Measurements from ENCODE around the gene ZRANB1. TPM values are rescaled to one million over a fixed set of nuclear protein-coding genes. Genes with fewer than 3 reads are reported as not detected.
"Not testable (repeated sequence)": the region's sequence is repeated elsewhere in the genome, so short reads cannot be mapped to it uniquely, and the experiment has no call there.

The ZRANB1 gene
- total RNA-seq, 2 experiments from 2014 or later: 9.5 to 10.1 TPM

DNA sequence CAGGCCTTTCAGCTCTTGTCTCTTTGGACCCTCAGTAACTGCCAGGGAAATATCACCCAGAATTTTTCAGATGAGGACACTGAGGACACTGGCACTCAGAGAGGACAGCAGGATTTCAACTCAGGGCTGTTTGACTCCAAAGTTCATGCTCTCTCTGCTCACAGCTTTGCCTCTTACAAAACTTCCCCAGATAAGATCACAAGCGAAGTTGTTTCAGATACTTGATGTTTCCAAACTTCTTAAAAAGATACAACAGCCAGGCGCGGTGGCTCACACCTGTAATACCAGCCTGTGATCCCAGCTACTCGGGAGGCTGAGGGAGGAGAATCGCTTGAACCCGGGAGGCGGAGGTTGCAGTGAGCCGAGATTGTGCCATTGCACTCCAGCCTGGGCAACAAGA, 32.4 kb upstream of the ZRANB1 start:
- Mint-ChIP-seq H3K36me3 (ENCODE audit: low read depth) (no peaks in the 10 kb centered on the region), H3K27ac (no peak overlapping the region), H3K9me3 (no peaks in the 10 kb centered on the region), H3K4me1 (ENCODE audit: low read depth) (peaks cover 5% of the 10 kb centered on the region), H3K4me3 (no peak overlapping the region), H3K27me3 (peaks cover 1% of the 10 kb centered on the region)
- no peak for DNase-seq
- intact Hi-C loops (cut with micrococcal nuclease): no loop called here
- ChIA-PET POLR2A (no interaction called here), CTCF (no interaction called here)
- TF ChIP-seq, protein P1, sequence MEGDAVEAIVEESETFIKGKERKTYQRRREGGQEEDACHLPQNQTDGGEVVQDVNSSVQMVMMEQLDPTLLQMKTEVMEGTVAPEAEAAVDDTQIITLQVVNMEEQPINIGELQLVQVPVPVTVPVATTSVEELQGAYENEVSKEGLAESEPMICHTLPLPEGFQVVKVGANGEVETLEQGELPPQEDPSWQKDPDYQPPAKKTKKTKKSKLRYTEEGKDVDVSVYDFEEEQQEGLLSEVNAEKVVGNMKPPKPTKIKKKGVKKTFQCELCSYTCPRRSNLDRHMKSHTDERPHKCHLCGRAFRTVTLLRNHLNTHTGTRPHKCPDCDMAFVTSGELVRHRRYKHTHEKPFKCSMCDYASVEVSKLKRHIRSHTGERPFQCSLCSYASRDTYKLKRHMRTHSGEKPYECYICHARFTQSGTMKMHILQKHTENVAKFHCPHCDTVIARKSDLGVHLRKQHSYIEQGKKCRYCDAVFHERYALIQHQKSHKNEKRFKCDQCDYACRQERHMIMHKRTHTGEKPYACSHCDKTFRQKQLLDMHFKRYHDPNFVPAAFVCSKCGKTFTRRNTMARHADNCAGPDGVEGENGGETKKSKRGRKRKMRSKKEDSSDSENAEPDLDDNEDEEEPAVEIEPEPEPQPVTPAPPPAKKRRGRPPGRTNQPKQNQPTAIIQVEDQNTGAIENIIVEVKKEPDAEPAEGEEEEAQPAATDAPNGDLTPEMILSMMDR (IDR thresholded peaks at IDR 0.05): no peak
- no peak for ATAC-seq

DNA sequence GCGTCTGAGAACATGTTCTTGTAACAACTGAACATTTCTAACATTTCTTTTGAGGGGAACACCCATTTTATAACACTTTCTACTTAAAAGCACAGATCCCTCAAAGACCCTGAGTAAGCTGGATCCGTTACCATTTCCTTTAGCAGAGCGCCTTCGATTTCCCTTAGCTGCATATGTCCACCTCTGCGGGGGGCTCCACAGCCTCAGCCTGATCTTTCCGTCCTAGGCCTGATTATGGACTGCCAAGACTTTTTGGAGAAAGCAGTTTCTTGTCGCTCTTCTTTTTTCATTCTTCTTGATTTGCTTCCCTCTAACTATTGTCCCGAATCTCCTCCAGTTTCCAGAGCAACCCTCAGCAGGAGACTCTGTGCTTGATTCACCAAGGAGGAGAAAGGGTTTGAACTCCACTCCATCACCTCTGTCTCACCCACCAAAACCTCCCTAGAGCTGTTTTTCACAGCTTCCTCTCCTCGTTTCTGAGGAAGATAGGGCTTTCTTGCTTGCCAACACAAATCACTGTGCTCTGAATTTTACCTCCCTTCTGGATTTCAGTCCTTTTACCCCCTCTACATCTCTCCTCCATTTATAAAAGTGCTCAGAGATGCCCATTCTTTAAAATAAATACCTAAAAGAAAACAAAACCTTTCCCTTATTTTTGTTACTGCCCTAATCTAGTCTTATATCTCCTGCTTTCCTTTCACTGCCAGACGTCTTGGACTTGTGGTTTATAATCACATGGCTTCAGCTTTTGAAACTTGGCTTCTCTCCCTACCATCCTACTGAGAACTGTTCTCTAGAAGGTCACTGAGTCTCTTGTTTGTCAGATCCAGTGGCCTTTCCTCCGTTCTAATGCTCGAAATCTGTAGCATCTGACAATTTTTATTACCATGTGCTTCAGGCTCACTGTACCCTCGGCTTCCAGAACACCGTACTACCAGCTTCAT, 30.5 kb upstream of the ZRANB1 start:
- Mint-ChIP-seq H3K4me3 (no peak overlapping the region), H3K27ac (no peak overlapping the region), H3K36me3 (ENCODE audit: low read depth) (no peaks in the 10 kb centered on the region), H3K9me3 (no peaks in the 10 kb centered on the region), H3K4me1 (ENCODE audit: low read depth) (peaks cover 7% of the 10 kb centered on the region), H3K27me3 (peaks cover 1% of the 10 kb centered on the region)
- ChIA-PET CTCF (interaction anchor here (1.0 kb wide), 1 partner anchor 81 kb away, joined by 3 read pairs; no protein-coding TSS in a partner anchor), POLR2A (no interaction called here)
- no peak for ATAC-seq
- intact Hi-C loops (cut with micrococcal nuclease): no loop called here
- DNase-seq: no peak
- TF ChIP-seq, protein P1 (IDR thresholded peaks at IDR 0.05): no peak

DNA sequence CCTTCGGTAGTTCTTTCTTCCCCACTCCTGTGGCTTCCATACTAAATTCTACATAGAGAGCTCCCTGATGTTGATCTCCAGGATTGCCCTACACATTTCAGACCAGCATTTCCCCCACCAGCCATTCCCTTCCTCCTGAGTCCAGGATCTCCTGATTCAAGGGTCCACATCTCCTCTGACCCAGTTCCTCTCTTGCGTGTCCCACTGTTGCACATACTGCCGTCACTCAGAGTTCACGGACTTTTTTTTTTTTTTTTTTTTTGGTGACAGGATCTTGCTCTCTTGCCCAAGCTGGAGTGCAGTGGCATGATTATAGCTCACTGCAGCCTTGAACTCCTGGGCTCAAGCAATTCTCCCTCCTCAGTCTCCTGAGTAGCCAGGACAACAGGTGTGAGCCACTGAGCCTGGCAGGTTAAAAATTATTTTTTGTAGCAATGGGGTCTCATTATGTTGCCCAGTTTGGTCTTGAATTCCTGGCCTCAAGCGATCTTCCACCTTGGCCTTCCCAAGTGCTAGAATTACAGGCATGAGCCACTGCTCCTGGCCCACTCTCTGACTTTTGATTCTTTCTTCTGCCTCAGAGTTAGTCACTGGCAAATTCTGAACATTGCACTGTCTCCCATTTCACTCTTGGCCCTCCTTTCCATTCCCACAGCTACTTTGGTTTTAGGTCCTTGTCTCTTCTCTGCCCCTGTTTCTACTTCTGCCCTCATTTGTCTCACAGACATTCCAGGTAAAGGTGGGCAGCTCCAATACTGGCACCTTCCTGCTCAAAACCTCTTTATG, 29.6 kb upstream of the ZRANB1 start:
- ATAC-seq: no peak
- Mint-ChIP-seq H3K4me1 (ENCODE audit: low read depth) (peaks cover 7% of the 10 kb centered on the region), H3K9me3 (no peaks in the 10 kb centered on the region), H3K36me3 (ENCODE audit: low read depth) (no peaks in the 10 kb centered on the region), H3K27me3 (peaks cover 1% of the 10 kb centered on the region), H3K27ac (no peak overlapping the region), H3K4me3 (no peak overlapping the region)
- no peak for DNase-seq
- TF ChIP-seq, protein P1 (IDR thresholded peaks at IDR 0.05): no peak
- intact Hi-C loops (cut with micrococcal nuclease): no loop called here
- POLR2A ChIA-PET: interaction anchor here (0.6 kb wide), 1 partner anchor 739 kb away, joined by 3 read pairs; no protein-coding TSS in a partner anchor
- CTCF ChIA-PET: no interaction called here

DNA sequence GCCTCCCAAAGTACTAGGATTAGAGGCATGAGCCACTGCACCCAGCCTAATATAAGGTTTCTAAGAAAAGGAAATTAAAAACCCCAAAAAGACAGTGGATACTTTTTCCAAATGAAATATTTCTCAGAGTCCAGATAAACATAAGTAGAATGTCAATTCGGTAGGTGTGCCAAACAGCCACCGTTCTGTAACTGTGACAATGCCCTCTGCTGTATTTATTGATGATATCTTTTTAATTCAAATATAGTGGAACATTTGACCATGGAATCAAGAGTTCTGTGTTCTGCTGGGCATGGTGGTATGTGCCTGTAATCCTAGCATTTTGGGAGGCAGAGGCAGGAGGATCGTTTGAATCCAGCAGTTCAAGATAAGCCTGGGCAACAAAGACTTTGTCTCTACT, 28.8 kb upstream of the ZRANB1 start:
- Mint-ChIP-seq H3K9me3 (no peaks in the 10 kb centered on the region), H3K4me3 (no peak overlapping the region), H3K27ac (no peak overlapping the region), H3K36me3 (ENCODE audit: low read depth) (no peaks in the 10 kb centered on the region), H3K27me3 (peaks cover 1% of the 10 kb centered on the region), H3K4me1 (ENCODE audit: low read depth) (peaks cover 7% of the 10 kb centered on the region)
- intact Hi-C loops (cut with micrococcal nuclease): no loop called here
- DNase-seq (no peak), ATAC-seq (no peak)
- ChIA-PET POLR2A (no interaction called here), CTCF (no interaction called here)
- TF ChIP-seq, protein P1 (IDR thresholded peaks at IDR 0.05): no peak

DNA sequence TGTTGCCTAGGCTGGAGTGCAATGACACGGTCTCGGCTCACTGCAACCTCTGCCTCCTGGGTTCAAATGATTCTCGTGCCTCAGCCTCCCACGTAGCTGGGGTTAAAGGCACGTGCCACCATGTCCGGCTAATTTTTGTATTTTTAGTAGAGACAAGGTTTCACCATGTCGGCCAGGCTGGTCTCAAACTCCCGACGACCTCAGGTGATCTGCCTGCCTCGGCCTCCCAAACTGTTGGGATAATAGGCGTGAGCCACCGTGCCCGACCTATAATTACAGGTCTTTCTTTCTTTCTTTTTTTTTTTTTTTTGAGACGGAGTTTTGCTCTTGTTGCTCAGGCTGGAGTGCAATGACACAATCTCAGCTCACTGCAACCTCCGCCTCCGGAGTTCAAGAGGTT, 27.5 kb upstream of the ZRANB1 start:
- H3K4me3 Mint-ChIP-seq; intact Hi-C loops (cut with micrococcal nuclease); H3K9me3 Mint-ChIP-seq; DNase-seq; H3K27me3 Mint-ChIP-seq; POLR2A ChIA-PET; ATAC-seq; H3K27ac Mint-ChIP-seq; H3K36me3 Mint-ChIP-seq (ENCODE audit: low read depth); CTCF ChIA-PET: not testable (repeated sequence)
- peaks cover 16% of the 10 kb centered on the region for H3K4me1 Mint-ChIP-seq (ENCODE audit: low read depth)
